Measurements from ENCODE around the gene TMCO4. TPM values are rescaled to one million over a fixed set of nuclear protein-coding genes. Genes with fewer than 3 reads are reported as not detected.
"Not testable (repeated sequence)": the region's sequence is repeated elsewhere in the genome, so short reads cannot be mapped to it uniquely, and the experiment has no call there.

TMCO4 gene
- total RNA-seq, 2 experiments from 2014 or later = 13.1 to 14.4 TPM

DNA sequence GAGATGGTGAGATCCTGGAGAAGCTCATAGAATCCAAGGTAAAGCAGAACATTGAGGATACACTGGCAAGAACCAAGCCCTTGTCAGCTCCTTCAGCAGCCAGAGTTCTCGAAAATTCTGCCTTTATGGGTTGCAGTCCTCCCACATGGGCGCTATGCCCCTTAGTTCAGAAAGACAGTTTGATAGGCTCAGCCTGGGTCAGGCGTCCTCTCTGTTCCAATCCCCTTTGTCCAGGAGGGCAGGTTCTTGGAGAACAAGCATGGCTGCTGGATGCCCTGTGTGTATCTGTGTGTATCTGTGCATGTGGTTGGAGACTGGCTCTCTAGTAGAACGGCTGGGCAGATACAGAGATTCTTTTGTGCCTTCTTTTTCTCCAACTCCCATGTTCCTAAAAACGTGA, 163.7 kb downstream of the TMCO4 start:
- Mint-ChIP-seq H3K27me3 (ENCODE audit: low read depth) (no peaks in the 10 kb centered on the region), H3K27ac (no peak overlapping the region), H3K4me3 (no peak overlapping the region), H3K9me3 (ENCODE audit: insufficient read depth) (no peaks in the 10 kb centered on the region), H3K4me1 (ENCODE audit: low read depth) (no peaks in the 10 kb centered on the region), H3K36me3 (ENCODE audit: low read depth) (no peaks in the 10 kb centered on the region)
- DNase-seq = no peak
- ChIA-PET POLR2A (no interaction called here), CTCF (no interaction called here)
- ATAC-seq = no peak

DNA sequence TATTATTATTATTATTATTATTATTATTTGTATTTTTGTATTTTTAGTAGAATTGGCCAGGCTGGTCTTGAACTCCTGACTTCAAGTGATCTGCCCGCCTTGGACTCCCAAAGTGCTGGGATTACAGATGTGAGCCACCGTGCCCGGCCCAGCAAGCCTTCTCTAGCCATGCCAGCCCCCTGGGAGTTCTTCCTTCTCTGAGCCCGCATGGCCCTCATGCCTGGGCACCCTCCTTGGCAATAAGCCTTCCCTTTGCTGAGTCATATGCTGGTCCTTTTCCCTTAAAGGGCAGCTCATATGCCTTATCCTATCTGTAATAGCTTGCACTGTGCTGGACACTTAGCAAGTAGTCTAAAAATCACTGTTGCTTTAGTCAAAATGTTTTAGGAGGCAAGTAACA, 164.1 kb downstream of the TMCO4 start:
- Mint-ChIP-seq H3K4me3 (no peak overlapping the region), H3K27ac (no peak overlapping the region), H3K9me3 (ENCODE audit: insufficient read depth) (no peaks in the 10 kb centered on the region), H3K4me1 (ENCODE audit: low read depth) (no peaks in the 10 kb centered on the region), H3K27me3 (ENCODE audit: low read depth) (no peaks in the 10 kb centered on the region), H3K36me3 (ENCODE audit: low read depth) (no peaks in the 10 kb centered on the region)
- ATAC-seq (no peak), DNase-seq (no peak)
- ChIA-PET CTCF (no interaction called here), POLR2A (no interaction called here)

DNA sequence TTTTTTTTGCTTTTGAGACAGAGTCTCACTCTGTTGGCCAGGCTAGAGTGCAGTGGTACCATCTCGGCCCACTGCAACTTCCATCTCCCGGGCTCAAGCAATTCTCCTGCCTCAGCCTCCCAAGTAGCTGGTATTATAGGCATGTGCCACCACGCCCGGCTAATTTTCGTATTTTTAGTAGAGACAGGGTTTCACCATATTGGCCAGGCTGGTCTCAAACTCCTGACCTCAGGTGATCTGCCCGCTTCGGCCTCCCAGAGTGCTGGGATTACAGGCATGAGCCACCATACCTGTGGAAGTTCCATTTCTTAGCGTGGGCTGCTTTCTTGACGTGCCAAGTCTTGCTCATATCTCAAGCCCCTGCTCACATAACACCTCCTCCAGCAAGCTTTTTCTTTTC, 164.7 kb downstream of the TMCO4 start:
- H3K27ac Mint-ChIP-seq; H3K4me1 Mint-ChIP-seq (ENCODE audit: low read depth); POLR2A ChIA-PET; DNase-seq; H3K4me3 Mint-ChIP-seq; H3K27me3 Mint-ChIP-seq (ENCODE audit: low read depth); CTCF ChIA-PET; H3K36me3 Mint-ChIP-seq (ENCODE audit: low read depth); ATAC-seq; H3K9me3 Mint-ChIP-seq (ENCODE audit: insufficient read depth): not testable (repeated sequence)

DNA sequence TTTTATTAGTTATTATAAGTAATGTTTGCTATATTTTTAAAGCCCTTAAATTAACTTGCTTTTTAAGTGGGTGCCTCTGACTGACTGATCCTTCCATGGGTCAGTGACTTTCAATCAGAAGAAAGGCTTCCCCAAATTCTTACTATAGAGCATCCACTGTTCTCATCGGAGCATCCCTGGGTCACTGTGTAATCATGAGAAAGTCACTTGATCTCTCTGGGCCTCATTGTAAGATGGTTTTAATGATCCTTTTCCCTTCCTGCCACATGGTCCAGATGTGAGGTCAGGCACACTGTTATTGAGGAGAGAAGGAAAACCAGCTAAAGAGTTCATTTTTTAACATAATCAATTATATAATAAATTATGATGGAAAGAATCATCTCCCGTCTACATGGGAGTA, 166.6 kb downstream of the TMCO4 start:
- no peaks in the 10 kb centered on the region for H3K4me1 Mint-ChIP-seq (ENCODE audit: low read depth)
- no peaks in the 10 kb centered on the region for H3K27me3 Mint-ChIP-seq (ENCODE audit: low read depth)
- no peaks in the 10 kb centered on the region for H3K9me3 Mint-ChIP-seq (ENCODE audit: insufficient read depth)
- CTCF ChIA-PET = no interaction called here
- POLR2A ChIA-PET = no interaction called here
- H3K27ac Mint-ChIP-seq = no peak overlapping the region
- peaks cover 2% of the 10 kb centered on the region for H3K36me3 Mint-ChIP-seq (ENCODE audit: low read depth)
- no peak for ATAC-seq
- H3K4me3 Mint-ChIP-seq = no peak overlapping the region
- no peak for DNase-seq

Other genes starting within 250 kb of the TMCO4 start
- 10 to 100 TPM; 40.1 TPM for gene NBL1, start 155.6 kb downstream of the TMCO4 start, total RNA-seq
- gene HTR6, start 135.0 kb downstream of the TMCO4 start, total RNA-seq = not detected
- not detected for gene RNF186, start 15.4 kb upstream of the TMCO4 start, total RNA-seq
- 10 to 100 TPM in 1 of 2 experiments, 1 to 10 TPM in 1; 9.7 to 10.4 TPM for gene OTUD3, start 82.5 kb upstream of the TMCO4 start, total RNA-seq
- not detected for gene PLA2G2E, start 123.7 kb upstream of the TMCO4 start, total RNA-seq
- gene PLA2G2A, start 179.7 kb upstream of the TMCO4 start, total RNA-seq = not detected